ENCODE results near the gene TRPM3. TPM values are rescaled to one million over a fixed set of nuclear protein-coding genes. Genes with fewer than 3 reads are reported as not detected.

The TRPM3 gene
- total and polyA plus RNA-seq, 2 of the 8 experiments (the other 6 are each of a cell fraction or from before 2014, with no cell fraction given), result 2.4 to 10.9 TPM

- no peaks in the 10 kb centered on the region for H3K79me2 ChIP-seq (ENCODE audit: control insufficient read depth in 1 of 2, insufficient read depth in 2 of 2, low read length in 2 of 2)
- H4K20me1 ChIP-seq (replicated peaks in 1 of 2; ENCODE audit: control insufficient read depth in 1 of 2, insufficient read depth in 2 of 2, low read length in 2 of 2), result no peaks in the 10 kb centered on the region
- H2BK15ac ChIP-seq (ENCODE audit: low read length), result no peak overlapping the region
- CTCF ChIA-PET (ENCODE audit: partially characterized antibody), result no interaction called here
- TF ChIP-seq EZH2 (IDR thresholded peaks at IDR 0.05; ENCODE audit: low read depth, low read length, severe bottlenecking) (no peak), FOSL1 (IDR thresholded peaks at IDR 0.05; ENCODE audit: insufficient read depth, low read depth, low read length) (no peak), TAF1 (IDR thresholded peaks at IDR 0.05; ENCODE audit: low read depth, low read length) (no peak), EGR1 (IDR thresholded peaks at IDR 0.05; ENCODE audit: borderline replicate concordance, low read depth, low read length) (no peak), CBX5 (IDR thresholded peaks at IDR 0.05; ENCODE audit: low read depth, low read length) (no peak), CHD1 (IDR thresholded peaks at IDR 0.05; ENCODE audit: low read depth, low read length) (no peak), KDM4A (IDR thresholded peaks at IDR 0.05; ENCODE audit: low read depth, low read length, severe bottlenecking) (no peak), CREB1 (IDR thresholded peaks at IDR 0.05) (no peak), BRCA1 (IDR thresholded peaks at IDR 0.05; ENCODE audit: low read depth, low read length) (no peak), SUZ12 (IDR thresholded peaks at IDR 0.05; ENCODE audit: low read length) (no peak), NRF1 (IDR thresholded peaks at IDR 0.05; ENCODE audit: low read depth, low read length) (no peak)
- H3K36me3 ChIP-seq (ENCODE audit: control insufficient read depth in 2 of 4, insufficient read depth in 4 of 4, low read length in 3 of 4), result no peaks in the 10 kb centered on the region
- H3K27me3 ChIP-seq (replicated peaks in 1 of 4; ENCODE audit: control insufficient read depth in 3 of 4, extremely low read depth in 1 of 4, insufficient read depth in 3 of 4, low read length in 3 of 4), result no peaks in the 10 kb centered on the region
- no peak overlapping the region for H2BK120ac ChIP-seq (replicated peaks; ENCODE audit: low read depth, low read length)
- H3K23ac ChIP-seq (ENCODE audit: insufficient read length), result no peak overlapping the region
- H3K14ac ChIP-seq (ENCODE audit: insufficient read length), result no peak overlapping the region
- no peaks in the 10 kb centered on the region for H3K23me2 ChIP-seq (ENCODE audit: low read depth, low read length)
- 95% methylated on average over 1 of the region's 1 CpG; no CpG with 5 or more reads in 1 of the 2 experiments for WGBS, 2 experiments (ENCODE audit: extremely low coverage in 1 of 2, insufficient coverage in 1 of 2, insufficient read length in 1 of 2, insufficient replicate concordance in 2 of 2, low coverage in 1 of 2, low lambda C conversion rate in 2 of 2, missing lambda C conversion rate in 1 of 2)
- DNase-seq (ENCODE audit: low read depth in 1 of 2, low spot score in 2 of 2) (no peak), FAIRE-seq (no peak)
- H3K9me3 ChIP-seq (ENCODE audit: insufficient read depth in 2 of 2, low read depth in 1 of 2, low read length in 1 of 2), result no peaks in the 10 kb centered on the region
- H2BK20ac ChIP-seq (ENCODE audit: low read length), result no peak overlapping the region
- no peak overlapping the region for H3K27ac ChIP-seq (ENCODE audit: low read depth, low read length)
- POLR2A ChIA-PET (ENCODE audit: partially characterized antibody), result no interaction called here
- peaks cover 0 to 4% (median 0%) of the 10 kb centered on the region in 4 experiments; a peak in 1 of 7 replicates for H3K4me1 ChIP-seq (replicated peaks in 1 of 4; ENCODE audit: control insufficient read depth in 3 of 4, insufficient read depth in 4 of 4, low read length in 3 of 4)
- no peak overlapping the region for H3K9ac ChIP-seq (replicated peaks in 1 of 4; ENCODE audit: extremely low read depth in 1 of 4, low read depth in 3 of 4, low read length in 3 of 4)
- H3K4ac ChIP-seq (replicated peaks; ENCODE audit: insufficient read length, low read depth, low read length), result no peak overlapping the region
- H2AK5ac ChIP-seq (ENCODE audit: low read depth, low read length), result no peak overlapping the region
- no peak overlapping the region for H3K18ac ChIP-seq (ENCODE audit: extremely low read depth, low read length)
- no peaks in the 10 kb centered on the region for H3K79me1 ChIP-seq (ENCODE audit: low read depth, low read length)
- no peak overlapping the region for H4K5ac ChIP-seq (ENCODE audit: insufficient read length, low read depth, low read length)
- no peak overlapping the region for H2BK5ac ChIP-seq (ENCODE audit: low read depth, low read length)
- H2BK12ac ChIP-seq (ENCODE audit: low read depth, low read length), result no peak overlapping the region
- no peak overlapping the region for H2AFZ ChIP-seq (ENCODE audit: low read length)
- no peak overlapping the region for H4K91ac ChIP-seq (replicated peaks; ENCODE audit: insufficient read length, low read length)
- H3K56ac ChIP-seq (replicated peaks; ENCODE audit: insufficient read length, low read depth, low read length), result no peak overlapping the region
- no peak overlapping the region for H4K8ac ChIP-seq (ENCODE audit: extremely low read depth, insufficient read depth, low read length)
- no peak overlapping the region for H3K4me3 ChIP-seq (ENCODE audit: extremely low read depth in 1 of 4, insufficient read depth in 2 of 4, low read depth in 3 of 4, low read length in 4 of 4)
- no peak overlapping the region for H3K4me2 ChIP-seq (ENCODE audit: insufficient read depth in 1 of 2, low read depth in 2 of 2, low read length in 2 of 2)
These were observed 428.2 kb downstream of the TRPM3 start for GRCh38 chr9:70693186-70693585.

Data from H1 (cell line).